Uterus (tissue), 4 donors: Measurements from ENCODE around the gene HCN3. TPM values are rescaled to one million over a fixed set of nuclear protein-coding genes. Genes with fewer than 3 reads are reported as not detected.

Source experiments
- DNase-seq, 2 donors: peaks; one replicate each; pipeline ENCODE4 v3.0.0-alpha.2; 2019 to 2020
- H3K27ac ChIP-seq, 2 donors: fragments of 200-600 bp; sonication (generic); 1 replicate in 1 of 2; 2 replicates in 1 of 2; pipeline ENCODE4 v1.5.1; 2016 to 2018
- H3K27me3 ChIP-seq, 2 donors: fragments of 200-600 bp; sonication (generic); one replicate each; pipeline ENCODE4 v1.5.1; 2018 to 2019; ENCODE audit warnings: control low read depth in 1 of 2
- H3K36me3 ChIP-seq, 2 donors: fragments of 200-600 bp; sonication (generic); one replicate each; pipeline ENCODE4 v1.5.1; 2019; ENCODE audit warnings: control low read depth in 1 of 2
- H3K4me1 ChIP-seq, 2 donors: fragments of 200-600 bp; sonication (generic); one replicate each; pipeline ENCODE4 v1.5.1; 2018 to 2019; ENCODE audit warnings: control low read depth in 1 of 2
- H3K4me3 ChIP-seq, 2 donors: fragments of 200-600 bp; sonication (generic); 1 replicate in 1 of 2; 2 replicates in 1 of 2; pipeline ENCODE4 v1.5.1; 2018 to 2019; ENCODE audit warnings: mild to moderate bottlenecking in 1 of 2
- H3K9me3 ChIP-seq, 2 donors: fragments of 200-600 bp; sonication (generic); one replicate each; pipeline ENCODE4 v1.5.1; 2019; ENCODE audit warnings: control low read depth in 1 of 2
- CTCF ChIP-seq, 4 experiments: fragments of 200-600 bp in 2 of 4; fragments of 450-650 bp in 2 of 4; sonication (generic) in 2 of 4; IDR thresholded peaks; one replicate each; pipeline ENCODE4 v1.5.1; 2016 to 2019; ENCODE audit warnings: antibody characterized with exemption in 4 of 4, mild to moderate bottlenecking in 2 of 4, moderate library complexity in 1 of 4
- POLR2A ChIP-seq, 2 donors: fragments of 450-650 bp; IDR thresholded peaks; one replicate each; pipeline ENCODE4 v1.6.1; 2016; ENCODE audit warnings: antibody characterized with exemption in 2 of 2, mild to moderate bottlenecking in 1 of 2, moderate library complexity in 1 of 2
- intact Hi-C: fragments of 100-400 bp; cut with DNase I; formaldehyde crosslinking; loops from one replicate; pipeline ENCODE4 v1.15.1; 2023; ENCODE audit warnings: low total_unique reads
- total RNA-seq, 4 donors: library from RNA; depleted of rRNA in 3 of 4; stranded (reverse); fragments of >200 nt in 3 of 4; gene quantifications; one replicate each; pipeline versions ENCODE4 v1.1.0 to v1.2.4, GENCODE V29; 2014 to 2023
- donor health status: DM: yes; HTN: yes; CAD: no.

Gene HCN3
- total RNA-seq, 4 donors from 2014 or later = 4.2 to 5.5 TPM; not detected in 2

- DNase-seq = no peak
- Histone ChIP-seq H3K36me3 (no peaks in the 10 kb centered on the region), H3K4me3 (no peak overlapping the region), H3K4me1 (peaks cover 0 to 6% of the 10 kb centered on the region in 2 donors), H3K27ac (no peak overlapping the region), H3K9me3 (no peaks in the 10 kb centered on the region), H3K27me3 (peaks cover 0 to 3% of the 10 kb centered on the region in 2 donors)
- intact Hi-C loops = no loop called here
- no peak for TF ChIP-seq CTCF (IDR thresholded peaks at IDR 0.05)
- TF ChIP-seq POLR2A (IDR thresholded peaks at IDR 0.05) = no peak
Observed at GRCh38 chr1:155247667-155248553, 29.4 kb upstream of the HCN3 start.

- no peaks in the 10 kb centered on the region for H3K9me3 ChIP-seq
- intact Hi-C loops = no loop called here
- no peaks in the 10 kb centered on the region for H3K36me3 ChIP-seq
- no peak overlapping the region for H3K4me3 ChIP-seq
- H3K4me1 ChIP-seq = peaks cover 0 to 12% of the 10 kb centered on the region in 2 donors
- H3K27ac ChIP-seq = peak overlapping the region; percentile 5 to 26
- no peaks in the 10 kb centered on the region for H3K27me3 ChIP-seq
- TF ChIP-seq CTCF (IDR thresholded peaks at IDR 0.05) = no peak
- TF ChIP-seq POLR2A (IDR thresholded peaks at IDR 0.05) = no peak
- DNase-seq = no peak
Observed at GRCh38 chr1:155250246-155250632, 27.0 kb upstream of the HCN3 start.

- TF ChIP-seq POLR2A (IDR thresholded peaks at IDR 0.05) = no peak
- peak; percentile 99 to 100 (median 99) for TF ChIP-seq CTCF (IDR thresholded peaks at IDR 0.05)
- Histone ChIP-seq H3K27ac (peak overlapping the region; percentile 26 to 31), H3K27me3 (no peaks in the 10 kb centered on the region), H3K9me3 (no peaks in the 10 kb centered on the region), H3K4me3 (no peak overlapping the region), H3K36me3 (no peaks in the 10 kb centered on the region), H3K4me1 (peaks cover 0 to 13% of the 10 kb centered on the region in 2 donors)
- intact Hi-C loops = no loop called here
- DNase-seq = peak; percentile 89 to 91
Observed at GRCh38 chr1:155250633-155251449, 26.4 kb upstream of the HCN3 start.

- Histone ChIP-seq H3K4me1 (peaks cover 0 to 18% of the 10 kb centered on the region in 2 donors), H3K27ac (no peak overlapping the region)
- intact Hi-C loops = no loop called here
Observed at GRCh38 chr1:155251566-155251965, 25.7 kb upstream of the HCN3 start.

More at GRCh38 chr1:155251566-155251965, 25.7 kb upstream of the HCN3 start:
- no peak for DNase-seq
- Histone ChIP-seq H3K9me3 (no peaks in the 10 kb centered on the region), H3K4me3 (no peak overlapping the region), H3K36me3 (no peaks in the 10 kb centered on the region), H3K27me3 (no peaks in the 10 kb centered on the region)
- TF ChIP-seq CTCF (IDR thresholded peaks at IDR 0.05) (no peak), POLR2A (IDR thresholded peaks at IDR 0.05) (no peak)
